PC-9 (cell line): ENCODE measurements around the gene SLC25A11.

Experiments
- CTCF ChIP-seq: fragments of 200-600 bp; sonication (generic); conservative IDR thresholded peaks from 2 replicates; pipeline ENCODE4 v1.6.1; 2017; ENCODE audit warnings: mixed run types, antibody characterized with exemption, mild to moderate bottlenecking, moderate library complexity
- EZH2 ChIP-seq: fragments of 200-600 bp; sonication (generic); IDR thresholded peaks from 2 replicates; pipeline ENCODE4 v1.8.0; 2017; ENCODE audit warnings: antibody characterized with exemption, low read depth

GRCh38 chr17:4960279-4960922, 20.6 kb upstream of the SLC25A11 start:
- TF ChIP-seq CTCF = no peak
- no peak for TF ChIP-seq EZH2
